H9 (cell line): ENCODE measurements around the gene LMX1B. TPM values are rescaled to one million over a fixed set of nuclear protein-coding genes. Genes with fewer than 3 reads are reported as not detected.

Experiments used
- DNase-seq: peaks from one replicate; pipeline ENCODE4 v3.0.0-alpha.2; 2017
- H2AFZ ChIP-seq: one replicate; pipeline ENCODE4 v1.6.1; 2013; ENCODE audit warnings: mild to moderate bottlenecking, low read length, control low read depth, moderate library complexity
- H2AK5ac ChIP-seq: 2 replicates; pipeline ENCODE4 v1.6.1; 2013; ENCODE audit warnings: low read length, control low read depth, mixed read lengths; ENCODE audit not compliant: insufficient read length
- H2BK120ac ChIP-seq: one replicate; pipeline ENCODE4 v1.6.1; 2013; ENCODE audit warnings: low read depth, mild to moderate bottlenecking, low read length, control low read depth, inconsistent platforms; ENCODE audit not compliant: poor library complexity, severe bottlenecking
- H2BK12ac ChIP-seq: 2 replicates; pipeline ENCODE4 v1.6.1; 2013; ENCODE audit warnings: low read length, control low read depth, mixed read lengths, low read depth; ENCODE audit not compliant: insufficient read length
- H2BK15ac ChIP-seq: 2 replicates; pipeline ENCODE4 v1.6.1; 2013; ENCODE audit warnings: low read depth, low read length, control low read depth
- H2BK20ac ChIP-seq: one replicate; pipeline ENCODE4 v1.6.1; 2013; ENCODE audit warnings: low read depth, mild to moderate bottlenecking, low read length, control low read depth, inconsistent platforms; ENCODE audit not compliant: poor library complexity, severe bottlenecking
- H2BK5ac ChIP-seq: 2 replicates; pipeline ENCODE4 v1.6.1; 2013; ENCODE audit warnings: low read length, control low read depth, mixed read lengths; ENCODE audit not compliant: insufficient read length
- H3K14ac ChIP-seq: 2 replicates; pipeline ENCODE4 v1.6.1; 2013; ENCODE audit warnings: low read length, control low read depth; ENCODE audit not compliant: insufficient read depth
- H3K18ac ChIP-seq: 2 replicates; pipeline ENCODE4 v1.6.1; 2013; ENCODE audit warnings: low read depth, mild to moderate bottlenecking, mixed read lengths, low read length, control low read depth; ENCODE audit not compliant: insufficient read length
- H3K23ac ChIP-seq: 2 replicates; pipeline ENCODE4 v1.6.1; 2013; ENCODE audit warnings: low read length, control low read depth, mixed read lengths, low read depth; ENCODE audit not compliant: insufficient read length
- H3K23me2 ChIP-seq: 2 replicates; pipeline ENCODE4 v1.6.1; 2013; ENCODE audit warnings: low read depth, mild to moderate bottlenecking, mixed read lengths, low read length, control low read depth; ENCODE audit not compliant: insufficient read length, poor library complexity, severe bottlenecking
- H3K27ac ChIP-seq: 2 replicates; pipeline ENCODE4 v1.5.1; 2013; ENCODE audit warnings: low read length, control low read depth, mixed read lengths, low read depth; ENCODE audit not compliant: insufficient read length
- H3K27me3 ChIP-seq: 2 replicates; pipeline ENCODE4 v1.6.1; 2013; ENCODE audit warnings: low read length, control low read depth, inconsistent platforms; ENCODE audit not compliant: insufficient read depth
- H3K4ac ChIP-seq: 2 replicates; pipeline ENCODE4 v1.6.1; 2013; ENCODE audit warnings: low read depth, mild to moderate bottlenecking, control low read depth, inconsistent platforms, low read length, moderate library complexity
- H3K4me1 ChIP-seq: 2 replicates; pipeline ENCODE4 v1.6.1; 2013; ENCODE audit warnings: low read length, control low read depth, inconsistent platforms; ENCODE audit not compliant: insufficient read depth
- H3K4me2 ChIP-seq: 2 replicates; pipeline ENCODE4 v1.6.1; 2013; ENCODE audit warnings: low read length, control low read depth, mixed read lengths; ENCODE audit not compliant: insufficient read length, insufficient read depth
- H3K56ac ChIP-seq: 2 replicates; pipeline ENCODE4 v1.6.1; 2013; ENCODE audit warnings: low read depth, mild to moderate bottlenecking, mixed read lengths, low read length, control low read depth; ENCODE audit not compliant: insufficient read length
- H3K79me1 ChIP-seq: 2 replicates; pipeline ENCODE4 v1.6.1; 2013; ENCODE audit warnings: low read depth, mild to moderate bottlenecking, moderate library complexity, low read length, control low read depth, inconsistent platforms; ENCODE audit not compliant: insufficient read depth, poor library complexity, severe bottlenecking
- H3K79me2 ChIP-seq: 2 replicates; pipeline ENCODE4 v1.6.1; 2013; ENCODE audit warnings: low read length, control low read depth, inconsistent platforms; ENCODE audit not compliant: insufficient read depth
- H3K9ac ChIP-seq: 2 replicates; pipeline ENCODE4 v1.6.1; 2013; ENCODE audit warnings: low read length, control low read depth, mixed read lengths; ENCODE audit not compliant: insufficient read length; ENCODE audit errors: extremely low read depth
- H3K9me3 ChIP-seq: one replicate; pipeline ENCODE4 v1.6.1; 2013; ENCODE audit warnings: low read depth, low read length, inconsistent platforms; ENCODE audit not compliant: control insufficient read depth
- H3T11ph ChIP-seq: one replicate; pipeline ENCODE4 v1.6.1; 2013; ENCODE audit warnings: mild to moderate bottlenecking, low read length, control low read depth, inconsistent platforms
- H4K20me1 ChIP-seq: one replicate; pipeline ENCODE4 v1.6.1; 2013; ENCODE audit not compliant: control insufficient read depth, insufficient read length, insufficient read depth
- H4K5ac ChIP-seq: 2 replicates; pipeline ENCODE4 v1.6.1; 2013; ENCODE audit warnings: low read depth, mild to moderate bottlenecking, mixed read lengths, low read length, control low read depth; ENCODE audit not compliant: insufficient read length
- H4K8ac ChIP-seq: replicated peaks from 2 replicates; pipeline ENCODE4 v1.6.1; 2013; ENCODE audit warnings: low read length, control low read depth, mixed read lengths, low read depth; ENCODE audit not compliant: insufficient read length
- H4K91ac ChIP-seq: 2 replicates; pipeline ENCODE4 v1.6.1; 2013; ENCODE audit warnings: low read depth, mild to moderate bottlenecking, moderate library complexity, mixed read lengths, low read length, control low read depth; ENCODE audit not compliant: insufficient read length
- H3K27ac Mint-ChIP-seq, 3 experiments: 2 replicates in 2 of 3; 3 replicates in 1 of 3; pipeline ENCODE4 v1.8.0; 2020 to 2021; ENCODE audit warnings: mixed read lengths in 3 of 3, mild to moderate bottlenecking in 1 of 3, moderate library complexity in 1 of 3
- H3K27me3 Mint-ChIP-seq: 2 replicates; pipeline ENCODE4 v1.8.0; 2021; ENCODE audit warnings: low read depth, mild to moderate bottlenecking, moderate library complexity, mixed read lengths
- H3K36me3 Mint-ChIP-seq, 3 experiments: 2 replicates in 2 of 3; 3 replicates in 1 of 3; pipeline ENCODE4 v1.8.0; 2020 to 2021; ENCODE audit warnings: low read depth in 3 of 3, mixed read lengths in 3 of 3; ENCODE audit not compliant: insufficient read depth in 1 of 3
- H3K4me1 Mint-ChIP-seq, 2 experiments: 2 replicates each; pipeline ENCODE4 v1.8.0; 2020; ENCODE audit warnings: mixed read lengths in 2 of 2
- H3K4me3 Mint-ChIP-seq, 2 experiments: 2 replicates in 1 of 2; 3 replicates in 1 of 2; pipeline ENCODE4 v1.8.0; 2020 to 2021; ENCODE audit warnings: mild to moderate bottlenecking in 2 of 2, mixed read lengths in 2 of 2, moderate library complexity in 1 of 2
- H3K9me3 Mint-ChIP-seq, 2 experiments: 2 replicates in 1 of 2; 3 replicates in 1 of 2; pipeline ENCODE4 v1.8.0; 2020; ENCODE audit warnings: mild to moderate bottlenecking in 2 of 2, mixed read lengths in 2 of 2, moderate library complexity in 1 of 2
- WGBS: extraction: QIAGEN DNeasy Blood & Tissue Kit; methylation state at CpG from one replicate; pipeline ENCODE4 v1.1.7; 2013; ENCODE audit warnings: missing lambda C conversion rate, low lambda C conversion rate, mixed read lengths; ENCODE audit not compliant: insufficient read length; ENCODE audit errors: extremely low coverage; 5-methylcytosine and 5-hydroxymethylcytosine counted together
- total RNA-seq: library from RNA; stranded (reverse); gene quantifications from 2 replicates; pipeline ENCODE4 v1.2.1, GENCODE V29; 2021
- TF ChIP-seq, protein P1 (sequence below): fragments of 200-600 bp; sonication (generic); conservative IDR thresholded peaks from 3 replicates; pipeline ENCODE4 v1.8.0; 2021; ENCODE audit warnings: antibody characterized with exemption, mild to moderate bottlenecking

Gene LMX1B
- total RNA-seq, 1 experiment from 2014 or later: 0.85 TPM

DNA sequence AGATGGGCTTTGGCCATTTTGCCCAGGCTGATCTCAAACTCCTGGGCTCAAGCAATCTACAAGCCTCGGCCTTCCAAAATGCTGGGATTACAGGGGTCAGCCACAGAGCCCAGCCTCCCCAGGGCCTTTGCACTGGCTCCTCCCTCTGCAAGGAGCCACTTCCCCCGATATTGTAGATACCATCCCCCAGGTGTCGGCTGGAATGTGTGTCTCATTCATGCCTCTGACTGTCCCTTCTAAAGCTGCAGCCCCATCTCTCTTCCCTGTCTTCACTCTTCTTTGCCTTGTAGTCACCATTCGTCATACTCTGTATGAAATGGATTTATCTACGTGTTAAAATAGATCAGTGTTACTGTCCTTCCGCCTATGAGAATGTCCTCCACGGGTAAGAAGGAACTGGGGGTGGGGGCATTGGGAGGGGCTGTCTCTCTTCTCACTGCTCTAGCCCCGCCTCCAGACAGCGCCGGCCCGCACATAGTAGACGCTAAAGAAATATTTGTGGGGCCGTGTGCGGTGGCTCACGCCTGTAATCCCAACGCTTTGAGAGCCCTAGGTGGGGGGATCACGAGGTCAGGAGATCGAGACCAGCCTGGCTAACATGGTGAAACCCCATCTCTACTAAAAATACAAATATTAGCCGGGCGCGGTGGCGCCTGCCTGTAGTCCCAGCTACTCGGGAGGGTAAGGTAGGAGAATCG lies 68.5 kb downstream of the LMX1B start:
- Histone ChIP-seq H2BK5ac (no peak overlapping the region), H3K79me1 (no peaks in the 10 kb centered on the region), H3K56ac (no peak overlapping the region), H4K91ac (no peak overlapping the region), H3K9ac (no peak overlapping the region), H2BK15ac (no peak overlapping the region), H4K5ac (no peak overlapping the region), H4K20me1 (no peaks in the 10 kb centered on the region), H3K4me1 (peaks cover 3% of the 10 kb centered on the region; the same call in 1 of the 2 replicates), H3K18ac (no peak overlapping the region), H2BK20ac (no peak overlapping the region), H3K23ac (no peak overlapping the region), H3K79me2 (no peaks in the 10 kb centered on the region), H2BK12ac (no peak overlapping the region), H3K27ac (no peak overlapping the region), H3T11ph (no peak overlapping the region), H2AK5ac (no peak overlapping the region), H3K23me2 (no peaks in the 10 kb centered on the region), H3K27me3 (peaks cover 21% of the 10 kb centered on the region; the same call in 1 of the 2 replicates), H3K9me3 (no peaks in the 10 kb centered on the region), H4K8ac (no peak overlapping the region), H3K4ac (no peak overlapping the region), H2BK120ac (no peak overlapping the region), H3K4me2 (peak overlapping the region; percentile 34), H2AFZ (no peak overlapping the region), H3K14ac (no peak overlapping the region)
- Mint-ChIP-seq H3K27me3 (peaks cover 96% of the 10 kb centered on the region), H3K36me3 (no peaks in the 10 kb centered on the region), H3K4me1 (peaks cover 31 to 51% of the 10 kb centered on the region in 2 experiments), H3K9me3 (peaks cover 0 to 3% of the 10 kb centered on the region in 2 experiments; a peak in 3 of 5 replicates), H3K27ac (no peak overlapping the region), H3K4me3 (peak overlapping the region in 1 of 2 experiments; percentile 4; a peak in 1 of 5 replicates)
- DNase-seq: peak; percentile 66
- no CpG with 5 or more reads among the region's 24 CpGs for WGBS
- TF ChIP-seq, protein P1, sequence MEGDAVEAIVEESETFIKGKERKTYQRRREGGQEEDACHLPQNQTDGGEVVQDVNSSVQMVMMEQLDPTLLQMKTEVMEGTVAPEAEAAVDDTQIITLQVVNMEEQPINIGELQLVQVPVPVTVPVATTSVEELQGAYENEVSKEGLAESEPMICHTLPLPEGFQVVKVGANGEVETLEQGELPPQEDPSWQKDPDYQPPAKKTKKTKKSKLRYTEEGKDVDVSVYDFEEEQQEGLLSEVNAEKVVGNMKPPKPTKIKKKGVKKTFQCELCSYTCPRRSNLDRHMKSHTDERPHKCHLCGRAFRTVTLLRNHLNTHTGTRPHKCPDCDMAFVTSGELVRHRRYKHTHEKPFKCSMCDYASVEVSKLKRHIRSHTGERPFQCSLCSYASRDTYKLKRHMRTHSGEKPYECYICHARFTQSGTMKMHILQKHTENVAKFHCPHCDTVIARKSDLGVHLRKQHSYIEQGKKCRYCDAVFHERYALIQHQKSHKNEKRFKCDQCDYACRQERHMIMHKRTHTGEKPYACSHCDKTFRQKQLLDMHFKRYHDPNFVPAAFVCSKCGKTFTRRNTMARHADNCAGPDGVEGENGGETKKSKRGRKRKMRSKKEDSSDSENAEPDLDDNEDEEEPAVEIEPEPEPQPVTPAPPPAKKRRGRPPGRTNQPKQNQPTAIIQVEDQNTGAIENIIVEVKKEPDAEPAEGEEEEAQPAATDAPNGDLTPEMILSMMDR: no peak
